SK-MEL-5 (cell line): Measurements from ENCODE around the gene SLC22A23. TPM values are rescaled to one million over a fixed set of nuclear protein-coding genes. Genes with fewer than 3 reads are reported as not detected.

Experiments
- DNase-seq: peaks from one replicate; pipeline ENCODE4 v3.0.0-alpha.2; 2016; ENCODE audit warnings: low read depth, low spot score
- in situ Hi-C: cut with HindIII; loops from 2 replicates; pipeline ENCODE4 v1.10.0; 2016; ENCODE audit warnings: low sequenced_read_pairs, high pct_unique_total_duplicates, low pct_unique_long_range_greater_than_20kb
- total RNA-seq: library from RNA; depleted of rRNA; stranded (reverse); fragments of >200 nt; shearing (Covaris generic); gene quantifications from 2 replicates; pipeline ENCODE4 v1.2.3, GENCODE V29; 2014

Gene SLC22A23
- total RNA-seq, 1 experiment from 2014 or later, result 6.2 TPM

DNA sequence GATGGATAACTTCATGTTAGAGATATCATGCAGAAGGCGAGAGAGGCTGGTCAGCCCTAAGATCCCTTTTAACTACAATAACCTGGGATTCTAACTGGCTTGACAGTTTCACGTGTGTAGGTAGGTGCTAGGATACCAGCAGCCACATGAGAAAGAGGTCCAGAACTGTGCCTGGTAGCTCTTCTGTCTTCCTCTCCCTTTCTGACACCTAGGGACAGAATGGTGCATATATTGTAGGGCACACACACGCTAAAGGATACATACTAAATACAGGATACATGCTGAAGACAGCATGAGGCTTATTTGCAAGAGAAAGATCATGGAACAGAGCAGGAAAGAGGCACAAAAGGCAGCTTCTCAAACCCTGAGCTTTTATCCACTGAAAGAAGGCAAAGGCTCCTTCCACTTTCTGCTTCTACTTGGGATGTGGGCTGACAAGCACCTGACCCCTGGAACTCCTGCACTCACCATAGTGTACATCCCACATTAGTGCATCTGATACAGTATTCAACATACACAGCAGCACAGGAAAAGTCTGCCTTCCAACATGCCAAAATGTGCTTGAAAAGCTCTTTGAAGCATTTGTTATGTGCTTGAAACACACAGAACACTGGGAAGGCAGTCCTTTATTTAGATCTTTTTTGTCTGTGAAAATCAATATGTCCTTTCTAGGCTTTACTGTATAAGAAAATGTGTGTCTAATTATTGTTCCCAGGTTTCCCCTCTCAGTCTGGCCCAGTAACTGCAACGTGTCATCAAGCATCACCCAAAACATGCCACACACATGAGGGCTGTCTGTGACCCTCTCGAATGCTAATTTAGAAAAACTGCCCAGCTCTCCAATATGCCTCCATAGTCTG, 3.2 kb downstream of the SLC22A23 start:
- no peak for DNase-seq
- in situ Hi-C loops, result no loop called here

DNA sequence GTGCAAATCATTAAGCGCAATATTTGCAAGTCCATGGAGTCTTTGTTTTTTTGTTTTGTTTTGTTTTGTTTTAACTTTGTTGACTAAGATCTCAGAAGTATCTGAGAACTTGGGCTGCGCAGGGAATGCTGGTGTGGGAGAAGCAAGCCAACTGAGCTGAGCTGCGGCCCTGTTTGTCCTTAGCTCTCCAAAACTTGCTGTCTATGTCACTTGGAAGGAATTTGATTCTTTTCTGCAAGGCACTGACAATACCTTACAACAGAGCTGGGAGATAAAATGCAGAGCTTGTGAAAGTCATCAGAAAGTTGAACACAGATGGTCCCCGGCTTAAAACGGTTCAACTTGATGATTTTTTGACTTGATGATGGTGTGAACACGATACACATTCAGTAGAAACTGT, 5.4 kb downstream of the SLC22A23 start:
- in situ Hi-C loops, result no loop called here
- no peak for DNase-seq

DNA sequence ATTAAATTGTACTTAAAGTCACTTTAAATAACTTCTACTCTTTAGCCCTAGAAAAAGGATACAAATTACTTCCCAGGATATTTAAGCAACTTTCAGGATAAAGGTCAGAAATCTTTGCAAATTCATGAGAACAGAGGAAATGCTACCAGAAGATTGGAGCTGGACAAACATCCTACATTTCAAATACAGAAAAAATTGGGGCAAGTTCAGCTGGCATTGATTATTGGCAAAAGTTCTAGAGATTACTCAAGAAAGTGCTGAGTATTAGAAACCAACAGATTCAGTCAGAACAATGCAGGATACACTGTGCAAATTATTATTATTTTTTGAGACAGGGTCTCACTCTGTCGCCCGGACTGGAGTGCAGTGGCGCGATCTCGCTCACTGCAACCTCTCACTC, 6.0 kb downstream of the SLC22A23 start:
- DNase-seq, result no peak
- in situ Hi-C loops, result no loop called here

GRCh38 chr6:3449750-3450305, 7.0 kb downstream of the SLC22A23 start:
- DNase-seq, result no peak
- in situ Hi-C loops, result no loop called here

DNA sequence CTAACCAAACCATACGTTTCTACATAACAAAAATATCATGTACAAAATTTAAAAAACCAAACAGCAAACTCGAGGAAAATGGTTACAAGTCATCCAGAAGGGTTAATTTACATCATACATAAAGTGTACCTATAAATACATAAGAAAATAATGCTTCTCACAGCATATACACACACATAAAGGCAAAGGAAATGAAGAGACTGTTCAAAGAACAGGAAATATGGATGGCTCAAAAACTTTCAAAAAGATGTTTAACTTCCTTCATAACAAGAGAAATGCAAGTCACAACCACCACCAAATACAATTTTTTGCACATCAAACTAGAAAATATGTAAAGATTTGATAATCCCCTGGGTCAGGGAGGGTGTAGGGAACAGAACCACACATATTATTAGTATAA, 7.5 kb downstream of the SLC22A23 start:
- in situ Hi-C loops, result no loop called here
- no peak for DNase-seq

- in situ Hi-C loops, result no loop called here
- no peak for DNase-seq
Measured at GRCh38 chr6:3447005-3447404, 9.8 kb downstream of the SLC22A23 start.

DNA sequence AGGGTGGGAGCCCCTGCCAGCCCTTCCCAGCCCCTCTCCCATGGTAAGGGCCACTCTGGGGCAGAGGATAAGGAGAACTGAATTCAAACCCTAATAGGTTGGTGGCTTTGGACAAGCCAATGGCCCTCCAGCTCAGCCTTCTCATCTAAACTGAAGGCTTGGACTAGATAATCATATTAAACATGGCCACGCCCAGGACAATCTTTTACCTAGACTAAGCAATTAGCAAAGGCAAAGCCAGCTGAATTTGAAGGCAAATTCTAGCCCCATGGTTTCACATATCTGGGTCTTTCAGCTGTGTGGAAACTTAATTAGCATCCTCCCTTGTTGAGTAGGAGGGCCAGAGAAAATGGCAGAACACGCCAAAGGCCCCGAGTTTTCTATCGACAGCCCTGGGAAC, 10.7 kb downstream of the SLC22A23 start:
- no peak for DNase-seq
- in situ Hi-C loops, result no loop called here

GRCh38 chr6:3444276-3445088, 12.4 kb downstream of the SLC22A23 start:
- DNase-seq, result no peak
- in situ Hi-C loops, result no loop called here

- no peak for DNase-seq
- in situ Hi-C loops, result no loop called here
Measured at GRCh38 chr6:3443221-3443515, 13.7 kb downstream of the SLC22A23 start.

DNA sequence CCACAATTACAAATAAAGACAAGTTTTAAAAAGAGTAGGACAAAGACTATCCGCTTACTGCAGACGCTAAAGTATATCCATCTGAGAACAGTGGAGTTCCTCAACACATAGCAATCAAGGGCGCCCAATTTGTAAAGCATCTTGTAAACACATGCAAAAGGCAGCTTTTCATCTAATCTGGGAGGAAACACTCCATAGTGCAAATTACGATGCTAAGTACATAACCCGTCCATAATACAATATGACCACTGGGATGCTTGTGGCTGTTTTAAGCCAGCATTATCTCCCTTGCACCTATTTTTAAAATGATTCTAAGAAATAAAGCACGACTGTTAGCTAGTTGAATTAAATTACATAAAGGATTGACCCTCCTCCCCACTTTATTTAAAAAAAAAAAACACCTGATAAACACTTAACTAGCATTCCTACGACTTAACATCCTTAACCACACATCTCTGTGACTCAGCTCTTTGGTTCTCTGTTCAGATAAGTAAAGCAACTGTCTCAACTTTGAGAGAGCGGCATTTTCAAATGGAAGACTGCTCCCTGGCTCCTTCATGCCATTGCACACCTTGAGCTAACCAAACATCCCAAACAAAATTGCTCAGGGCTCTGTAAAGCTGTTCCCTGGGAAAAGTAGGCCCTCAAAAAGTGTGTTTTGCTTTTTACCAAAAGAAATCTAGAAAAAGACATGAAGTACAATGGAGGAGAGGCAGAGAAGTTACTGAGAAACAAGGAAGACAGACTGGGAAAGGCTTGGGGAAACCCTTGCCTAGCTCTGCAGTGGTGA, 14.2 kb downstream of the SLC22A23 start:
- in situ Hi-C loops, result no loop called here
- DNase-seq, result no peak

GRCh38 chr6:3440911-3441310, 15.9 kb downstream of the SLC22A23 start:
- in situ Hi-C loops, result no loop called here
- no peak for DNase-seq

- DNase-seq, result no peak
- in situ Hi-C loops, result no loop called here
Measured at GRCh38 chr6:3439961-3440360, 16.9 kb downstream of the SLC22A23 start.

DNA sequence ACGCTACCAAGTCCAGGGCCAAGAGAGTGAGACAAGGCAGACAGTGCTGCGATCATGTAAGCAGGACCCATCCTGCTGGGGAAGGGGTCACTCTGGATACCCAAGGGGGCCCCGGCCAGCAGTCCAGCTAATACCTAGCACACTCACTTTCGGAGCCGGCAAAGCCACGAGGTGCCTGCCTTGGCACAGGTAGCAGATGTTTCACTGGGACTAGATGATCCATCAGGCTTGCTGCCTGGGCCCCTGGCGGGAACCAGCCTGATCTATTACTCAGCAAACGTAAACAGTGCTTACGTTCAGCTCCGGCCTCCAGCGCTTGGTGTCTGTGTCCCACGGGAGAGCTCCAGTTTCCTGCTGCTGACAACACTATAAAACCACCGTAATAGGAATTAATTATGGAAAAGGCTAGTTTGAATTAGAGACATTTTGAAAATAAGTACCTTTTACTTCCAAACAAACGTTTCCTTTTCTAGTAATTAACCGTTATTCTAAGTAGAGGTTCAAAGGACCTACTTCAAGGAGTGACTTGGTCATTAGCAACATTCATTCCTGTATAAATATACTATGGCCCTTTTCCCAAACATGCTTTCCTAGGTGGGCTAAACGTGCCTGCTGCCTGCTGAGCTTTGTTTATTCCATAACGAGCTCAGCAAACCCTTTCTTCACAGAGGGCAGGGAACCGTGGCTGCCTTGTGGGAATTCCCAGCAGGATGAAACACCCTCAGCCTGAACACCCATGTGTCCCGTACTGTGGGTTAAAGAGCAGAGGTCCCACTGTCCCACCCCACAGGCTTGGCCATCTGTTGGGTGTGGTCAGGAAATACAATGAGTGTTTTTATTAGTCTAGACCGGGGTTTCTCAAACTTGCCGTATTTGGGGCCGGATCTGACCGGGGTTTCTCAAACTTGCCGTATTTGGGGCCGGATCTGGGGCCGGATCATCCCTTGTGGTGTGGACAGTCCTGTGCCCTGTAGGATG, 18.4 kb downstream of the SLC22A23 start:
- DNase-seq, result no peak
- in situ Hi-C loops, result no loop called here

- in situ Hi-C loops, result no loop called here
Measured at GRCh38 chr6:3433005-3433404, 23.8 kb downstream of the SLC22A23 start.

DNA sequence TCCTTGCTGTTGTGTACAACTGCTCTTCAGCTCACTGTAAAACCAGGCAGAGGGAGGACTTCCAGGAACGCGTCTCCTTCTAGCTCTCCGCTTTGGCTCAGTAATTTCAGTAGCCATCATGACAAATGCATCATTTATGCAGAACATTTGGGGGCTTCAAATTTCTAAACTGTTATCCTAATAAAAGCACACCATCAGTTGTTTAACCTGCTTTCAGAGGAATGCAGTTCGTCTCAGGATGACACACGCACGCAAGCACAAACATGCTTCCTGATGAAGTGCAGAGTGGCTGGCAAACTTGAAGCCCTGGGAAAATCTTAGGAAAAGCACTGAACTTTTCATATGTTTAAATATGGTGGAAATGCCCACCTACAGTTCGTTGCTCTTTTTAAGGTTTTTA, 24.4 kb downstream of the SLC22A23 start:
- no peak for DNase-seq
- in situ Hi-C loops, result no loop called here

More at GRCh38 chr6:3433005-3433404, 23.8 kb downstream of the SLC22A23 start:
- no peak for DNase-seq

DNA sequence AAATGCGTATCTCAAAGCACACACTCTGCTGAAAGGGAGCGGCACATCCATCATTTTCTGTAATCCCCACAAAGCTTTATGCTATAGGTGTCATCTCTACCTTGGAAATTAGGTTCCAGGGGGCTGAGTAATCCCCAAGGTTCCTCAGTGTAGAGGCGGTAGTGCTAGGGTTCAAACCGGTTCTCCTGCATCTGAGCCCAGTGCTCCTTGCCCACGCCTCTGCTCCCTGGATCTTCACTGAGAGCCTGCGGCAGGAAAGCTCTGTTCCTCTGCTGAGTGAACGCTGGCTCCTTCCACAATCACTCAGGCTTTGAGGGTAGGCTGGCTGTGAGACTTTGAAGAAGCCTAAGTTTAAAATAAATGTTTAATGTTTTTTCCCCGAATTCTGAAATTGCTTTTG, 24.9 kb downstream of the SLC22A23 start:
- no peak for DNase-seq
- in situ Hi-C loops, result no loop called here

DNA sequence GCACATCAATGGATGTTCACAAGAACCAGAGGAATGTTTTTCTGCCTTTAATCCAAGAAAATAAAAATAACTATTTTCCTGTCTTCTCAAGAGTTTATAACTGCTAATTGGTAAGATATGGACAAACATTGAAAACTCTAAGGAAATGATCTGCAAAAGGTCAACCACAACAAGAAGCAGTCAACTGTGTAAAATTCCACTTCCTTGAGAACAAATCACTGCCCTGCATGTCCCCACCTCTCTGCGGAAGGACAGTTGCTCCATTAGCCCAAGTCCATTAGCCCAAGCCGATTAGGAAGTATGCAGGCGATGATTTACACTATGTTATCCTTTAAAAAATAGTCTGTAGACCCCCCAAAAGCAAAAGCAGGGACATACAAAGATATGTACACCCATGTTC, 27.6 kb downstream of the SLC22A23 start:
- in situ Hi-C loops, result no loop called here
- no peak for DNase-seq
